Endodermal cell (in vitro differentiated cells): ENCODE measurements around the gene KCNQ1. TPM values are rescaled to one million over a fixed set of nuclear protein-coding genes. Genes with fewer than 3 reads are reported as not detected.
A peak's percentile ranks its signal among the peaks of the same experiment; 100 is the strongest.

Experiments used
- DNase-seq: peaks from one replicate; pipeline ENCODE4 v3.0.0-alpha.2; 2017
- H3K27ac ChIP-seq: 2 replicates; pipeline ENCODE4 v1.5.1; 2013; ENCODE audit warnings: mild to moderate bottlenecking, low read depth, low read length, moderate library complexity
- H3K27me3 ChIP-seq: 2 replicates; pipeline ENCODE4 v1.6.1; 2013; ENCODE audit warnings: mild to moderate bottlenecking, low read length, moderate library complexity; ENCODE audit not compliant: insufficient read depth, control insufficient read depth, poor library complexity, severe bottlenecking
- H3K36me3 ChIP-seq: 2 replicates; pipeline ENCODE4 v1.7.0; 2013; ENCODE audit warnings: mild to moderate bottlenecking, low read length, moderate library complexity; ENCODE audit not compliant: control insufficient read depth, insufficient read depth
- H3K4me1 ChIP-seq: one replicate; pipeline ENCODE4 v1.7.0; 2013; ENCODE audit warnings: low read length; ENCODE audit not compliant: control insufficient read depth, insufficient read depth
- H3K4me3 ChIP-seq: 2 replicates; pipeline ENCODE4 v1.5.1; 2013; ENCODE audit warnings: mild to moderate bottlenecking, low read length, moderate library complexity
- H3K9ac ChIP-seq: 2 replicates; pipeline ENCODE4 v1.6.1; 2013; ENCODE audit warnings: mild to moderate bottlenecking, low read length, moderate library complexity; ENCODE audit not compliant: poor library complexity, severe bottlenecking; ENCODE audit errors: extremely low read depth
- H3K9me3 ChIP-seq: 2 replicates; pipeline ENCODE4 v1.6.1; 2013; ENCODE audit warnings: mild to moderate bottlenecking, low read length, moderate library complexity; ENCODE audit not compliant: control insufficient read depth
- H3K27ac Mint-ChIP-seq: 2 replicates; pipeline ENCODE4 v1.8.0; 2020; ENCODE audit warnings: mixed read lengths
- H3K27me3 Mint-ChIP-seq: 2 replicates; pipeline ENCODE4 v1.8.0; 2021; ENCODE audit warnings: mild to moderate bottlenecking, mixed read lengths; ENCODE audit not compliant: insufficient read depth
- H3K36me3 Mint-ChIP-seq: 2 replicates; pipeline ENCODE4 v1.8.0; 2020; ENCODE audit warnings: low read depth, mixed read lengths
- H3K4me1 Mint-ChIP-seq: 2 replicates; pipeline ENCODE4 v1.8.0; 2020; ENCODE audit warnings: mixed read lengths
- H3K4me3 Mint-ChIP-seq: 2 replicates; pipeline ENCODE4 v1.8.0; 2020; ENCODE audit warnings: mild to moderate bottlenecking, moderate library complexity, mixed read lengths
- H3K9me3 Mint-ChIP-seq: 2 replicates; pipeline ENCODE4 v1.8.0; 2020; ENCODE audit warnings: mild to moderate bottlenecking, mixed read lengths
- CTCF ChIP-seq: fragments of 200-600 bp; sonication (generic); conservative IDR thresholded peaks from 2 replicates; pipeline ENCODE4 v1.5.0; 2021; ENCODE audit warnings: antibody characterized with exemption, mild to moderate bottlenecking
- WGBS, 2 experiments: methylation state at CpG; one replicate each; pipeline versions ENCODE4 v1.1.5 to v1.1.7; 2013; ENCODE audit warnings: missing lambda C conversion rate in 2 of 2, mixed read lengths in 1 of 2; ENCODE audit not compliant: insufficient coverage in 1 of 2, insufficient read length in 1 of 2; 5-methylcytosine and 5-hydroxymethylcytosine counted together
- total RNA-seq, 2 donors: library from RNA; stranded (reverse); fragmentation: NEBNext Ultra II Directional in 1 of 2; extraction: Animal tissue kit (Norgen Biotek cat#: 25700) in 1 of 2; gene quantifications; 2 replicates in 1 of 2; 3 replicates in 1 of 2; pipeline ENCODE4 v1.2.1, GENCODE V29; 2021

Gene KCNQ1
- total RNA-seq, 2 donors from 2014 or later, result 1.8 to 3.5 TPM

- DNase-seq, result no peak
- Mint-ChIP-seq H3K4me3 (no peak overlapping the region), H3K27ac (no peak overlapping the region)
These were observed 344.5 kb downstream of the KCNQ1 start for GRCh38 chr11:2789331-2789730.

GRCh38 chr11:2789791-2790567 lies 345.2 kb downstream of the KCNQ1 start:
- Mint-ChIP-seq H3K4me1 (no peaks in the 10 kb centered on the region), H3K27ac (no peak overlapping the region), H3K9me3 (peaks cover 8% of the 10 kb centered on the region), H3K36me3 (no peaks in the 10 kb centered on the region), H3K4me3 (no peak overlapping the region), H3K27me3 (peaks cover 59% of the 10 kb centered on the region)
- no peak for TF ChIP-seq CTCF
- H3K9me3 ChIP-seq, result peaks cover 9% of the 10 kb centered on the region
- no peak overlapping the region for H3K9ac ChIP-seq
- no peaks in the 10 kb centered on the region for H3K36me3 ChIP-seq
- 90 to 97% methylated on average over 4 to 5 of the region's 6 CpGs for WGBS, 2 experiments
- DNase-seq, result peak; percentile 33
- no peak overlapping the region for H3K27ac ChIP-seq
- H3K4me3 ChIP-seq, result no peak overlapping the region
- peaks cover 29% of the 10 kb centered on the region for H3K27me3 ChIP-seq
- H3K4me1 ChIP-seq, result no peaks in the 10 kb centered on the region

More at GRCh38 chr11:2789331-2789730, 344.5 kb downstream of the KCNQ1 start:
- Mint-ChIP-seq H3K4me1 (no peaks in the 10 kb centered on the region), H3K36me3 (no peaks in the 10 kb centered on the region), H3K9me3 (peaks cover 9% of the 10 kb centered on the region), H3K27me3 (peaks cover 53% of the 10 kb centered on the region)
- Histone ChIP-seq H3K4me3 (no peak overlapping the region), H3K9ac (no peak overlapping the region), H3K9me3 (peaks cover 9% of the 10 kb centered on the region), H3K27me3 (peaks cover 29% of the 10 kb centered on the region), H3K27ac (no peak overlapping the region), H3K4me1 (no peaks in the 10 kb centered on the region), H3K36me3 (no peaks in the 10 kb centered on the region)
- no peak for TF ChIP-seq CTCF
- 93 to 95% methylated on average over 14 to 18 of the region's 18 CpGs for WGBS, 2 experiments

- no peak for TF ChIP-seq CTCF
- WGBS, 2 experiments, result 93 to 97% methylated on average over 6 to 14 of the region's 14 CpGs
These were observed 345.7 kb downstream of the KCNQ1 start for GRCh38 chr11:2790568-2790921.

More at GRCh38 chr11:2790568-2790921, 345.7 kb downstream of the KCNQ1 start:
- Mint-ChIP-seq H3K27me3 (peaks cover 63% of the 10 kb centered on the region), H3K27ac (no peak overlapping the region), H3K36me3 (no peaks in the 10 kb centered on the region), H3K4me1 (no peaks in the 10 kb centered on the region), H3K9me3 (peaks cover 8% of the 10 kb centered on the region), H3K4me3 (no peak overlapping the region)
- H3K9me3 ChIP-seq, result peaks cover 9% of the 10 kb centered on the region
- no peak overlapping the region for H3K4me3 ChIP-seq
- peaks cover 29% of the 10 kb centered on the region for H3K27me3 ChIP-seq
- H3K36me3 ChIP-seq, result no peaks in the 10 kb centered on the region
- no peak overlapping the region for H3K27ac ChIP-seq
- H3K4me1 ChIP-seq, result no peaks in the 10 kb centered on the region
- peak; percentile 27 for DNase-seq
- H3K9ac ChIP-seq, result no peak overlapping the region
